ENCODE measurements around the gene PCDH17.

DNA sequence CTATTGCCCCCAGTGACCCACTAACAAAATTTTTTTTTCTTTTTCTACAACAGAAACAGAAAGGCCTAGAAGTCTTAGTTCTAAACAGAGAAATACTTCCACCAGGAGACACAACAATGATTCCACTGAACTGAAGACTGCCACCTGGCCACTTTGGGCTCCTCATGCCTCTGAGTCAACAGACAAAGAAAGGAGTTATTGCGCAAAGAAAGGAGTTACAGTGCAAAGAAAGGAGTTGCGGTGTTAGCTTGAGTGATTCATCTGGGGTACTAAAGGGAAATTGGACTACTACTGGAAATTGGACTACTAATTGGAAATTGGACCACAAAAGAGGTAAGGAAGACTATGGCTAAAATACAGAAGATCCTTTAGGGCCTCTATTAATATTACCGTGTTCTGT lies 116.6 kb downstream of the PCDH17 start:
- TF ChIP-seq, protein P1, sequence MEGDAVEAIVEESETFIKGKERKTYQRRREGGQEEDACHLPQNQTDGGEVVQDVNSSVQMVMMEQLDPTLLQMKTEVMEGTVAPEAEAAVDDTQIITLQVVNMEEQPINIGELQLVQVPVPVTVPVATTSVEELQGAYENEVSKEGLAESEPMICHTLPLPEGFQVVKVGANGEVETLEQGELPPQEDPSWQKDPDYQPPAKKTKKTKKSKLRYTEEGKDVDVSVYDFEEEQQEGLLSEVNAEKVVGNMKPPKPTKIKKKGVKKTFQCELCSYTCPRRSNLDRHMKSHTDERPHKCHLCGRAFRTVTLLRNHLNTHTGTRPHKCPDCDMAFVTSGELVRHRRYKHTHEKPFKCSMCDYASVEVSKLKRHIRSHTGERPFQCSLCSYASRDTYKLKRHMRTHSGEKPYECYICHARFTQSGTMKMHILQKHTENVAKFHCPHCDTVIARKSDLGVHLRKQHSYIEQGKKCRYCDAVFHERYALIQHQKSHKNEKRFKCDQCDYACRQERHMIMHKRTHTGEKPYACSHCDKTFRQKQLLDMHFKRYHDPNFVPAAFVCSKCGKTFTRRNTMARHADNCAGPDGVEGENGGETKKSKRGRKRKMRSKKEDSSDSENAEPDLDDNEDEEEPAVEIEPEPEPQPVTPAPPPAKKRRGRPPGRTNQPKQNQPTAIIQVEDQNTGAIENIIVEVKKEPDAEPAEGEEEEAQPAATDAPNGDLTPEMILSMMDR (conservative IDR thresholded peaks at IDR 0.05), result no peak
- no peak for TF ChIP-seq EZH2 (IDR thresholded peaks at IDR 0.05; ENCODE audit: low read depth)

Data from PC-9 (cell line).